NCI-H2196 treated with DMSO at 0.1 percent for 48 hours (cell line): ENCODE results near the gene NOP53.
"Not testable (repeated sequence)": the region's sequence is repeated elsewhere in the genome, so short reads cannot be mapped to it uniquely, and the experiment has no call there.

Experiments used
- DNase-seq: peaks from one replicate; lab custom pipeline; 2025; ENCODE audit not compliant: unreplicated experiment; lab: John Stamatoyannopoulos, UW

Gene NOP53

DNA sequence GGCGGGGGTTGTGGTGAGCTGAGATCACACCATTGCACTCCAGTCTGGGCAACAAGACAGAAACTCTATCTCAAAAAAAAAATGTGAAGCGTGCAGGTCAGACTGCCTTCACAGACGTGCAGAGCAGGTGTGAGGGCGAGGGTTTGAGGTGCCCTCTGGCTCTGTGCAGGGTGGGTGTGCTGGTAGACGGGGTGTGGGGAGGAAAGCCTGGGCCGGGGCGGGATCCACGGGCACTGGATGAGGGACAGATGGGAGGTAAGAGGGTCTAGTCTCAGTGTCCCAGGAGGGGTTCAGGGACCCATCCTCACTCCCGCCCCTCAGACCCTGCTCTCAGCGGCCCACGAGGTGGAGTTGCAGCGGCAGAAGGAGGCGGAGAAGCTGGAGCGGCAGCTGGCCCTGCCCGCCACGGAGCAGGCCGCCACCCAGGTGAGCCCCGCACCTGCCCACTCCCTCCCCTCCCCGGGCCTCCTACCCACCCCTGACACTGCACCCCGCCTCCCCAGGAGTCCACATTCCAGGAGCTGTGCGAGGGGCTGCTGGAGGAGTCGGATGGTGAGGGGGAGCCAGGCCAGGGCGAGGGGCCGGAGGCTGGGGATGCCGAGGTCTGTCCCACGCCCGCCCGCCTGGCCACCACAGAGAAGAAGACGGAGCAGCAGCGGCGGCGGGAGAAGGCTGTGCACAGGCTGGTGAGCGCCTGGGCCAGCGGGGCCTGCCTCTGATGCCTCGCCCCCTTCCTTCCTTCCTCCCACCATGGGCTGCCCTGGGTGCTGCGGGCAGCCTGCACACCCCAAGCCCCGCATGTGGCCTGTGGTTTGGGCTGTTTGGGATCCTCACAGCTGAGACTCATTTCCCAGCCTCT, 9.1 kb downstream of the NOP53 start:
- no peak for DNase-seq

DNA sequence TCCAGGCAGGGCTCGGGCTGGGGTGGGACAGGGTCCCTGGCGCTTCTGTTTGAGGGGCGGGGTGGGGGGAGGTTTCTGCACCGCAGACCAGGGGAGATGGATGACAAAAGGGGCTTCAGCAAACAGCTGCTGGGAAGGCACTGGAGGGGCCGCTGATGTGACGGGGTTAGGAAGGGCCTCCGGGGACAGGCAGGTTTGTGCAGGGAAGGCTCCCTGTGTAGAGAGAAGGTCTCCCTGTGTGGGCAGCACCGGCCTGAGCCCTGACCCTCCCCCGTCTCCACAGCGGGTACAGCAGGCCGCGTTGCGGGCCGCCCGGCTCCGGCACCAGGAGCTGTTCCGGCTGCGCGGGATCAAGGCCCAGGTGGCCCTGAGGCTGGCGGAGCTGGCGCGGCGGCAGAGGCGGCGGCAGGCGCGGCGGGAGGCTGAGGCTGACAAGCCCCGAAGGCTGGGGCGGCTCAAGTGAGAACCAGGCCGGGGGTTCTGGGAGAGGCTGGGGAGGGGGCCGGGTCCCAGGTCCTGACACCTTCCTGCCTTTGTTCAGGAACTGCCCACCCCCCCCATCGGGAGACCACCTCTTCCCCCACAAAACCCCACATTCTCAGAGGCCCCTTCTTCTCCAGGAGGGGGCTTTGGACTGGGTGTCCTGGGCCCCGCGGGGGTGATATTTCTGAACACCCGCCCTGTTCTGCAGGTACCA, 9.9 kb downstream of the NOP53 start:
- DNase-seq: no peak

DNA sequence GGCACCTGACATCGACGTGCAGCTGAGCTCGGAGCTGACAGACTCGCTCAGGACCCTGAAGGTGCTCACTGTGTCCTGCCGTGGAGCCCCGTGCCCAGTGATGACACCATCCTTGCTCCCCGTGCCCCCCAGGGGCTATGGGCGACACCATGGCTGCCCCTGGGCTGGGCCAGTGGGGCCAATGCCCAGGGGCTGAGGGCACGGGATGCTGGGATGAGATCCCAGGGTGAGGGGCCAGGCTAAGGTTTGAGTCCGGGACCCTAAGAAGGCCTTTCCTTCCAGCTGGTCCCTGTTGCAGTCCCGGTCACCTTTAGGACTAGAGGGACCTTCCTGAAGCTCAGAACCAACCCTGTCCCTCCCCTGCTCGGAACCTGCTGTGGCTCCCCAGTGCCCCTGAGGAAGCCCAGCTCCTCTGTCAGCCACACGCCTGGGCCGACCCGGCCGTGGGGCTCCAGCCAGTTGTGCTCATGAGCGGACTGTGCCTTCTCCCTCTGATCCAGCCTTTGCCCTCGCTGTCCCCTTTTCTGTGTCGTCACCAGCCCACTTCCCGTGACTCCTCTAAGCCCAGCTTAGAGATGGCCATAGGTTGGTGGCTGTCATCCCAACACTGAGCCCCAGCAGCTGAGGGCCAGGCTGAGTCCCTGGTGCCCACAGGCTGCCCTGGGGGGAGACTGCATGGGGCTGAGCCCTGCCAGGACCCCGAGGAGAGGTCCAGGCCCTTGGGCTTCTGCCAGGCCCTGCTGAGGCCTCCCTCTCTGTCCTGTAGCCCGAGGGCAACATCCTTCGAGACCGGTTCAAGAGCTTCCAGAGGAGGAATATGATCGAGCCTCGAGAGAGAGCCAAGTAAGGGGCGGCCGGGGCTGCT, 10.6 kb downstream of the NOP53 start:
- DNase-seq: no peak

DNA sequence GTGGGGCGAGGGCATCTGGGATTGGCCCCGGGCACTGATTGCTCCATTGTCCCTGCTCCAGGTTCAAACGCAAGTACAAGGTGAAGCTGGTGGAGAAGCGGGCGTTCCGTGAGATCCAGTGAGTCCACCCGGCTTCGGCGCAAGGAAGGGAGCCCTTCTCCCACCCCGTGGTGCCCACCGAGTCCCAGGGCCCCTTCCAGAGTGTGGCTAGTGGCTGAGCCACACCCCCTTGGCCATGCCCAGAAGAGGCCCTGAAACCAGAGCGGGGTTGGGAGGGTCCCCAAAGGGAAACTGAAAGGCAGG, 11.2 kb downstream of the NOP53 start:
- no peak for DNase-seq

DNA sequence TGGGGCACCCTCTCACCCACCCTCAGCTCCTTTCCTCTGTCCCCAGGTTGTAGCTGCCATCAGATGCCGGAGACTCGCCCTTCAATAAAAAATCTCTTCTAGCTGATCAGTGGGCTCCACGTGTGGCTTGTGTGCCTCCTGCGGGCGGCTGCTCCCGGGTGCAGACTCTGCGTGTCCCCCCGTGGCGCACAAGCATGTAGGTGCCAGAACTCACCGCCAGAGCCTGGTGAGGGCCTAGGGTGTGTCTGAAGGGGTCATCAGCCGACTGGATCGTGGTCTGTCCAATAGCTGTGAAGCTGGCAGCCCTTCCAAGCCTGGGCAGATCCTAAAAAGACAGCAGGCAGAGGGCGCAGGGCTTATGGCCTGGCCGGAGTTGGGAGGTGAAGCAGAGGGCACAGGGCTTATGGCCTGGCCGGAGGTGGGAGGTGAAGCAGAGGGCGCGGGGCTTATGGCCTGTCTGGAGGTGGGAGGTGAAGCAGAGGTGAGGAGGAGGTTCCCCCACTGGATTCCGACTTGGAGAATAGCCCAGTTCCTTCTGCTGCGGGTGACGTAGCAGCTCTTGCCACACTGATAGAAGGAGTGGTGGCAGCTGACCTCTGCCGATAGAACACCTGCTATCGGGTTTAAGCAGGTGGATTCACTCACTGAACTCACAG, 11.7 kb downstream of the NOP53 start:
- DNase-seq: peak; percentile 78

DNA sequence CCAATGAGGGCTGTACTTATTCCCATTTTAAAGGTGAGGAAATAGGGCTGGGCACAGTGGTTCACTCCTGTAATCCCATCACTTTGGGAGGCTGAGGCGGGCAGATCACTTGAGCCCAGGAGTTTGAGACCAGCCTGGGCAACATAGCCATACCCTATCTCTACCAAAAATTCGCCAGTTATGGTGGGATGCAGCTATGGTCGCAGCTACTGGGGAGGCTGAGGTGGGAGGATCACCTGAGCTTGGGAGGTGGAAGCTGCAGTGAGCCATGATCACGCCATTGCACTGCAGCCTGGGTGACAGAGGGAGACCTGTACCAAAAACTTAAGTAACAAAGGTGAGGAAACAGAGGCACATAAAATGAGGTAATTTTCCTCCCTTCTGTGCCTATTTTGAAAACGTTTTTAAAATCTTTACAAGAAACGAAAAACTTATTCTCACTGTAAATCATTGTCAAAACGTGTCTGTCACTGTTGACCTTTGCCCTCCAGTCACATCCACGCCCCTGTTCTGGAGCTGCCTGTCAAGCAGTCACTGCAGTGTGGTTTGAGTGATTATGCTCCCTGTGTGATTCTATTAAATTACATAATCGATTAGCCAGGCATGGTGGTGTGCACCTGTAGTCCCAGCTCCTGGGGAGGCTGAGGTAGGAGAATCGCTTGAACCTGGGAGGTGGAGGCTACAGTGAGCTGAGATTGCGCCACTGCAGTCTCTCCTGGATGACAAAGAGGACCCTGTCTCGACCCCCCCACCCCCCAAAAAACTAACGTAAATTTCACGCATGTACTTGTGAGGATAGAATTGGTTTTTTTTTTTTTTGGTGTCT, 12.5 kb downstream of the NOP53 start:
- DNase-seq: no peak

DNA sequence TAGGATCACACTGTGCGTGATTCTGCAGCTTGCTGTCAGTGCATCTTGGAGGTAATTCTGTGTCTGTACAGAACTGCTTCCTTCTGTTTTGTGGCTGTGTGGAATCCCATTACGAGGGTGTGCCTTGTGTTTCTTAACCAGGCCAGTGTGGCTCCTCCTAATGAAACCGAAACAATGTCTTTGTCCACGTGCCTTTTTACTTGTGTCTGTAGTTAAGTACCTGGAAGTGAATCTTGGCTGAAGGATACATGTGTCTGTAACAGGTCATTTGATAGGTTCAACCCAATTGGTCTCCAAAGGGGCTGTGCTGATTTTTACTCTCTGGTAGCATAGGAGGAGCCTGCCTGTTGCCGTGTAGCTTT, 13.1 kb downstream of the NOP53 start:
- DNase-seq: peak; percentile 46

DNA sequence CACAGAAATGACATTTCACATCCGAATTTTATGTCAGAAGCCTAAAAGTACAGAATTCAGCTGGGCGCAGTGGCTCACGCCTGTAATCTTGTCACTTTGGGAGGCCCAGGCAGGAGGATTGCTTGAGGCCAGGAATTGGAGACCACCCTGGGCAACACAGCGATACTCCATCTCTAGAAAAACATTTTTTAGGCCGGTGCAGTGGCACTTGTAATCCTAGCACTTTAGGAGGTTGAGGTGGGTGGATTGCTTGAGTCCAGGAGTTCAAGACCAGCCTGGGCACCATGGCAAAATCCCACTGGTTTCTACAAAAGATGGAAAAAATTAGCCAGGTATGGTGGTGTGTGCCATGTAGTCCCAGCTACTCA, 15.3 kb downstream of the NOP53 start:
- no peak for DNase-seq

DNA sequence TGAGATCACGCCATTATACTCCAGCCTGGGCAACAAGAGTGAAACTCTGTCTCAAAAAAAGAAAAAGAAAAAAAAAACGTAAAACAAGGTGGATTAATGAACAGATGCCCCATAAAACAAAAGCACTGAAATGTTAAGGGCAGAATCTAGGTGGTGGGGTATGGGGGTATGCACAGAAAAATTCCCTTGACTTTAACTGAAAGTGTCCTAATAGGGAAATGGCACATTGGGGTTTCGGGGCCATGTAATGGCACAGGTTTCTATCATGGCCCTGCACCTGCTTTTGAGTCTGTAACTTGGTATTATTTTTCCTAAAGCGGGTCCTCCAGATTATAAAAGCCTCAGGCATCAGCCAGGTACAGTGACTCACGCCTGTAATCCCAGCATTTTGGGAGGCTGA, 16.2 kb downstream of the NOP53 start:
- no peak for DNase-seq

DNA sequence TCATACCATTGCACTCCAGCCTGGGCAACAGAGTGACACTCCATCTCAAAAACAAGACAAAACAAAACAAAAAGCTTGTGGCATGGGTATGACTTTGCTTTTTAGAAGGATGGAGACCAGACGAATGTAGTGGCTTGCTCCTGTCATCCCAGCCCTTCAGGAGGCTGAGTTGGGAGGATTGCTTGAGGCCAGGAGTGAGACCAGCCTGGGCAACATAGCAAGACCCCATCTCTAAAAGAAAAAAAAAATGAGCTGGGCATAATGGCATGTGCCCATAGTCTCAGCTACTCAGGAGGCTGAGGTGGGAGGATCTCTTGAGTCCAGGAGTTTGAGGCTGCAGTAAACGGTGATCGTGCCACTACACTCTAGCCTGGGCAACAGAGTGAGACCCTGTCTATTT, 16.8 kb downstream of the NOP53 start:
- no peak for DNase-seq

DNA sequence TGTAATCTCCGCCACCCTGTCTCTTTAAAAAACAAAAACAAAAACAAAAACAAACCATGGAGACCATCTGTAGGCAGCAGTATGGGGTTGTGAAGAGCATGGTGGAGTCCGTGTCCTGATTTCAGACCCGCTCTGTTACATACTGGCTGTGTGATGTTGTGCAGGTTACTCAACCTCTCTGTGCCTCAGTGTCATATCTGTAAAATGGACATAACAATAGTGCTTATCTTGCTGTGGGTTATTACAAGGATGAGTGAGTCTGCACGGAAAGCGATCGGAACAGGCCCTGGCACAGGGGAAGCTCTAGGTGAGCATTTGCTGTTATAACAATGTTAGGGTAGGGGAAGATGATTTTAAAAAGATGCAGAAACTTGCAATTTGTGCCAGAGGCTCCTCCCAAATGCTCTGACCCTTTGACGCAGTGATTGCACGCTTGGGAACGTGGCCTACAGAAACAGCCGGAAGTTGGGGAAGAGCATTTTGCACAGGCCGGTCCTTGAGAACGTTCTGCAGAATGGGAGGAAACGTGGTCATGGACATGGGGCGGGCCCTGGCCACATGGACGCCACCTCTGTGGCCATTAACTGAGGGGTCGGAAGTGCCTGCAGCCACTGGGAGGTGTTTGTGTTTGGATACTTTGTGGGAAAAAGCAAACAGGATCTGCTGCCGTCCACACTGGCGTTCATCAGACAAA, 17.4 kb downstream of the NOP53 start:
- DNase-seq: no peak

DNA sequence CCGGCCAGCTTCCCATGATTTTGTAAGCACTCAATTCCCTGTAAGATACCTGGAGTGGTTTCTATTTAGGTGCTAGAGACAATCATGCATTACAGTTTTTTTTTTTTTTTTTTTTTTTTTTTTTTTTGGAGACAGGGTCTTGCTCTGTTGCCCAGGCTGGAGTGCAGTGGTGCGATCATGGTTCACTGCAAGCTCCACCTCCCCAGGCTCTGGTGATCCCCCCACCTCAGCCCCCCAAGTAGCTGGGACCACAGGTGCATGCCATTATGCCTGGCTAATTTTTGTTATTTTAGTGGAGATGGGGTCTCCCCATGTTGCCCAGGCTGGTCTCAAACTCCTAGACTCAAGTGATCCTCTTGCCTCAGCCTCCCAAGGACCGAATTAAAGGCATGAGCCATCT, 19.4 kb downstream of the NOP53 start:
- DNase-seq: not testable (repeated sequence)

DNA sequence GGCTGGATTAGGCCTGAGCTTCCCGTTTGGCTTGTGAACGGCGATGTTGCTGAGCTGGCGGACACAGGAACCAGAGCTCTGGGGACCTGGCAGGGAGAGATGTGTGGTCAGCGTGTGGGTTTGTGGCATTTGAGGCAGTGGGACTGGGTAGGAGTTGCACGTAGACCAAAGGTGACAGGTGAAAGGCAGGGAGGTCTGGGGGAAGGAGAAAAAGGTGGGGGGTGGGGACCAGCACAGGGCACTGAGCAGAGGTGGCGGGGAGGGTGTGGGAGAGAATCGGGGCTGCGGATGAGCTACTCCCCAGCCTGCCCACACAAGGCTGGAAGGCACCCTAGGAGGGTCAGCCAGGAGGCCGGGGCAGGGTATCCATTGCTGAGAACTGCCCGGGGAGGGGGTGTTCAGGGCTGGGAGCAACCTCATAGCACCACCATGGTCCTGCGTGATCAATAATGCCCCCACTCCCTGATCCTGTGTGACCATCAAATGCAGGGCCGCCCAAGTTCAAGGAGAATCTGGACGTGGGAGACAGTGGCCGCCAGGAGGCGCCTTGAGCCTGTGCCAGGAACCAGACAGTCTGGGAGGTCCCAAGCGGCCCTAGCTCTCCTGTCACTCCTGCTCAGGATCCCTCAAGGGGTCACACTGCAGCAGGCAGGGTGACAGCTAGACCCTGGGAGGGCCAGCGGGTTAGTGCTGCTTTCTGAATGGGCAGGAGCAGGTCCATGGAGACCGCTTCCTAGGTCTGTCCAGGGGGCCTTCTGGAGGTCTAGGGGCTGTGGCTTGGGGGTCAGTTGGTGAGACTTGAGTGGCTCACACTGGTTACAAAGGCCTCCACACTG, 20.4 kb downstream of the NOP53 start:
- DNase-seq: no peak

DNA sequence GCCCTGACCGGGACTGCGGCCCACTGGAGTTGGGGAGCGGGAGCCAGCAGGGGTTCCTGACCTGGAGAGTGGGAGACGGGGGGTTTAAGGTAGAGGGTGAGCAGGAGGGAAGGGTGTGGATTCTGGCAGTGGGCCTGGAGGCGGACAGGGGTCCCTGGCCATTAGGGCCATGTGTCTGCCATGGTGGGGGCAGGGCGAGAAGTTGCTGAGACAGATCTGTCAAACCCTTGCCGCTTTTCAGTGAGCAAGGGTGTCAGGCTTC, 20.9 kb downstream of the NOP53 start:
- no peak for DNase-seq

DNA sequence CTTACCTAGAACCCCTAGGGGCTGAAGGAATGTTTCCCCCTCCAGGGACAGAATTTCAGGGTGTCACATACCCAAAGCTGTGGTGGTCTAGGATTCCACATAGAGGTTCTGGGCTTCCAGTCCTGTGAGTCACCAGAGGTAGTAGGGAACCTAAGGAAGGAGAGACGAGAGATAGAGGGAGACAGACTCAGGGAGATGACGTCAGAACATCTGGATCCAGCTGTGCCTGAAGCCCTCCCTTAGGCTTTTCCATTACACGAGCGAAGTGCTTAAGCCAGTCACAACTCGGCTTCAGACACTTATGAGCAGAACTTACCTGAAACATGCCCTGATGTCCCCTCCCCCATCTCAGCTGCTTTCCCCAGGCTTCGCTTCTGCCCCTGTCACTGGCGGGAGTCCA, 21.3 kb downstream of the NOP53 start:
- no peak for DNase-seq

DNA sequence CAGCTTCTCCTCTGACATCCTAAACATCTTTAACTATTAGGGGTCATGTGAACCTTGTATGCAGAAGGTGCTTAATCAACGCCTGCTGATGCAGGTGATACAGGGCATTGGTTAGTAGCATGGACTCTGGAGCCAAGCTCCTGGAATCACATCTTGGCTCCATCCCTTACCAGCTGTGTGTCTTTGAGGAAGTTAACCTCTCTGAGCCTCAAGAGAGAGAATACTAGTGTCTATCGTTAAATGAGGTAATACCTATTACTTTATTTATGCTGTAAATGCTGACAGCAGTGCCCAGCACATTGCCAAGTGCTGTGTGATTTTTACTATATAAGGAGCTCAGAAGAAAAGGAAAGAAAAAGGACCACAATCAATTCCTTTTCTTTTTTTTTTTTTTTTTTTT, 22.0 kb downstream of the NOP53 start:
- no peak for DNase-seq

DNA sequence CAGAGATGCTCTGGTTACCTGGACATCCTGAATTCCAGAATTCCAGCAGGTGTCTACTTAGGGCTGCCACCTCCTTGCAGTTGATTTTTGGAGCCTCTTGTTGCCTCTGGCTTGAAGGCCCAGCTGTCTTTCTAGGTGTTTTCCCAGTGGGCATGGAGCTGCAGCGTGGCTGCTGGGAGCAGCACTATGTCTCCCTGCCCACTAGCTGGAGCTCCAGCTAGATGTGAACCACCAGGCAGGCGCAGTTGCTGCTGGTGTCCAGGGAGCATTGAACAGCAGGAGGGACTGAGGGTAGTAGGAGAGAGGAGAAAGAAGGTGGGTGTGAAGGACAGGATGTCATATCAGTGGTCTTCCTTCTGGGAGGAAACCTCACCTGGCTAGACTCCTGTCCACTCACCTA, 23.3 kb downstream of the NOP53 start:
- no peak for DNase-seq

DNA sequence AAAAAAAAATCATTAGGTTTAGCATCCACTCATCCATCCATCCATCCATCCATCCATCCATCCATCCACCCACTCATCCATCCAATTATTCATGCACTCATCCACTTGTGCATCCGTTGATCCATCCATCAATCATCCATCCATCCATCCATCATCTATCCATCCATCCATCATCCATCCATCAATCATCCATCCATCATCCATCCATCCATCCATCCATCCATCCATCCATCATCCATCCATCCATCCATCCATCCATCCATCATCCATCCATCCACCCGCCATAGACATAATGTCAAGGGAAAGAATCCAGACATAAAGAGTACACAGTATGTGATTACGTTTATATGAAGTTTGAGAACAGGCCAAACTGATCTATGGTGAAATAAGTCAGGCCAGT, 24.2 kb downstream of the NOP53 start:
- no peak for DNase-seq

DNA sequence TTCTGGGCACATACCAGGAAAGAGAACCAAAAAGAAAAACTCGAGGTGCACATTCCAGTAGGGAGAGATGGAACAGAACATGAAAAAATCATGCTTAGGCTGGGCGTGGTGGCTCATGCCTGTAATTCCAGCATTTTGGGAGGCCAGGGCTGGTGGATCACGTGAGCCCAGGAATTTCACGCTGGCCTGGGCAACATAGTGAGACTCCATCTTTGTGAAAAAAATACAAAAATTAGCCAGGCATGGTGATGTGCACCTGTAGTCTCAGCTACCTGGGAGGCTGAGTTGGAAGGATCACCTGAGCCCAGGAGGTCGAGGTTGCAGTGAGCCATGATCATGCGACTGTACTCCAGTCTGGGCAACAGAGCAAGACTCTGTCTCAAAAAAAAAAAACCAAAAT, 25.9 kb downstream of the NOP53 start:
- not testable (repeated sequence) for DNase-seq
